Measurements from ENCODE around the gene TSPO. TPM values are rescaled to one million over a fixed set of nuclear protein-coding genes. Genes with fewer than 3 reads are reported as not detected.

The TSPO gene
- total and polyA plus RNA-seq, 2 of the 13 experiments (the other 11 are each of a cell fraction or from before 2014, with no cell fraction given), result 0.46 to 1.4 TPM

- no peak for TF ChIP-seq ZBTB40 (IDR thresholded peaks at IDR 0.05)
- TF ChIP-seq ZBTB40 (CRISPR knock-in tag; IDR thresholded peaks at IDR 0.05), result no peak
- TF ChIP-seq ELF3 (CRISPR knock-in tag; IDR thresholded peaks at IDR 0.05), result 0 out of 2 replicates have a peak, but pooled peaks have one; percentile 15
- TF ChIP-seq U2AF1 (optimal IDR thresholded peaks at IDR 0.05; ENCODE audit: low read depth, low read length), result no peak
- no peak for TF ChIP-seq ZNF234 (CRISPR knock-in tag; conservative IDR thresholded peaks at IDR 0.05)
- no peak for TF ChIP-seq ZNF776 (CRISPR knock-in tag; IDR thresholded peaks at IDR 0.05)
- no peak for TF ChIP-seq MNT (IDR thresholded peaks at IDR 0.05)
- no peak for TF ChIP-seq ZNF34 (CRISPR knock-in tag; IDR thresholded peaks at IDR 0.05; ENCODE audit: borderline replicate concordance)
- no peak for TF ChIP-seq FOXO4 (CRISPR knock-in tag; conservative IDR thresholded peaks at IDR 0.05)
- no peak for TF ChIP-seq ZNF275 (CRISPR knock-in tag; IDR thresholded peaks at IDR 0.05; ENCODE audit: borderline replicate concordance)
- TF ChIP-seq ZNF253 (CRISPR knock-in tag; IDR thresholded peaks at IDR 0.05; ENCODE audit: borderline replicate concordance), result no peak
- TF ChIP-seq ZNF432 (CRISPR knock-in tag; IDR thresholded peaks at IDR 0.05; ENCODE audit: borderline replicate concordance), result no peak
Observed at GRCh38 chr22:43183496-43184277, 32.3 kb downstream of the TSPO start (continued).

All from HepG2 (cell line).